NK-92 (cell line): Measurements from ENCODE around the gene PANK2.
"Not testable (repeated sequence)": the region's sequence is repeated elsewhere in the genome, so short reads cannot be mapped to it uniquely, and the experiment has no call there.

Experiments
- DNase-seq: peaks from one replicate; lab custom pipeline; 2025; ENCODE audit not compliant: unreplicated experiment; lab: John Stamatoyannopoulos, UW

Gene PANK2

DNA sequence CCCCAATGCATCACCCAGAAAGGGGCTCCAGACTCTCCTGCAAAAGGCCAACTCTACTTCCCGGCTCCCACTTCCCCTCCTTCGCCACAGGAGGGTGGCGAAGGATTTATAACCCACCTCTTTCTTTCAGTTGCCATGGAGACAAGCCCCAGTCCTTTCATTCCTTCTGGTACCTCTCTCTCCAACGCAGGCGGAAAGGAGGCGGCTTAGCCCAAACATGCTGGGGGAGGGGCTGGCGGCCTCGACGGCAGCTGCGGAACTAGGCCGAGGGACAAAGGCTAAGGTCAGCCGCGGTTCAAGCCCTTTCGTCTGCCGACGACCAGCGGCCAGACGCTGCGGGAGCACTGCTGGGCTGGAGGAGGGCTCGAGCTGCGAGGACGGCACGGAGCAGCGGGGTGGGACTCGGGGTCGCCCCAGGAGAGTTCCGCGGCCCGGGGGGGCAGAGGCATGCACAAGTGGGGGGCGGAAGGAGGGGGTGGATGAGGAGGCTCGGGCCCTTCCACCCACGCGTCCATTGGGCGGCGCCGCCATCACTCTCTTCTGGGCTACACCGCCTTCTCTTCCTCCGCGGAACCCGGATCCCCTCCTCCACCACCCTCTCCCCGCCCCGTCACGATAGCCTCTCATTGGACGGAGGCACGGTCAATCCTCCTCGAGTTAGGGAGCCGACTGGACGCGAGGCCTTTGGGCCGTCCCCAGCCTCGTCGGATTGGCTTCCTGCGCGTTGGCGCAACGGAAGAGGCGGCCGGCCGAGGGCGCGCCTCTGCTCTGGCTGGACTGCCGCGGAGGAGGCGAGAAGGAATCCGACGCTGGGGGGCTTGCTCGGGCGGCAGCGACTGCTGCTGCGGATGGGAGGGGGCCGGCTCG lies at the start of gene PANK2:
PANK2 (plus strand) TSS at position 766 of the 867 bp plus-strand sequence.
- DNase-seq = peak; percentile 82

DNA sequence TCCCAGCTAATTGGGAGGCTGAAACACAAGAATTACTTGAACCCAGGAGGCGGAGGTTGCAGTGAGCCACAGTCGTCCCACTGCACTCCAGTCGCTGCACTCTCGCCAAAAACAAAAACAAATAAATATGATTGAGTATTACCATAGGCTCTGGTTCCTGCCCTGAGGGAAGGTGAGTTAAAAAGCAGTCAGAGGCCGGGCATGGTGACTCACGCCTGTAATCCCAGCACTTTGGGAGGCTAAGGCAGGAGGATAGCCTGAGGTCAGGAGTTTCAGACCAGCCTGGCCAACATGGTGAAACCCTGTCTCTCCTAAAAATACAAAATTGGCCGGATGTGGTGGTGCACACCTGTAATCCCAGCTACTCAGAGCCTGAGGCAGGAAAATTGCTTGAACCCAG lies 49.0 kb upstream of the PANK2 start:
- DNase-seq = not testable (repeated sequence)

- no peak for DNase-seq
Observed at GRCh38 chr20:3842348-3842930, 46.7 kb upstream of the PANK2 start.

DNA sequence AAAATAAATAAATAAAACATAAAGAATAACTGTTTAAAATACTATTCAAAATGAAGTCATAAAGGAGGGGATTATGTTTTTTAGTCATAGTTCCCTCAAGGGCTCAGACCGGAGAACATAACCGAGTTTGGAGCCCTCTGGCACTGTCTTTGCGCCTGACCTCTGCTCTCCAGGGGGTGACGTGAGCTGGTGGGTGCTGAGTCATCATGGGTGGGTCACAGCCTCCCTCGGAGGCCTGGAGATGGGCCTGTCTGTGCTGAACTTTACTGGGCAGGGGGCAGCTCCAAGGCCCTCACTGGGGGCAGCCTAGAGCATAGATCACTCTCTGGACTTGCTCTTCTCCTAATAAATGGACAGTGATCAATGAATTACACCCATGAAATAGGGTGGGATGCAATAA lies 45.7 kb upstream of the PANK2 start:
- DNase-seq = no peak

DNA sequence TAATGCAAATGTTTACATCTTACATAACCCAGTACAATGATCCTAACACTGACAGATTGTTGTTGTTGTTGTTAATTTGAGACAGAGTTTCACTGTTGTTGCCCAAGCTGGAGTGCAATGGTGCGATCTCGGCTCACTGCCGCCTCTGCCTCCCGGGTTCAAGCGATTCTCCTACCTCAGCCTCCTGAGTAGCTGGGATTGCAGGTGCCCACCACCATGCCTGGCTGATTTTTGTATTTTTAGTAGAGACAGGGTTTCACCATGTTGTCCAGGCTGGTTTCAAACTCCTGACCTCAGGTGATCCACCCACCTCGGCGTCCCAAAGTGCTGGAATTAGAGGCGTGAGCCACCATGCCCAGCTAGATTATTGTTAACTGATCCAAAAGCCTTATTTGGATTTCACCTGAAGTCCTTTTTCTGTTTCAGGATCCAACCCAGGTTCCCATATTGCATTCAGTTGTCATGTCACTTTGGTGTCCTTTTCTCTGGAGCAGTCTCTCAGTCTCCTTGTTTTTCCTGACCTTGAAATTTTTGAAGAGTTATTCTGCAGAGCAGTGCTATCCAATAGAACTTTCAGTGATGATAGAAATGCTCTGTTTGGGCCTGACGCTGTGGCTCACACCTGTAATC lies 45.1 kb upstream of the PANK2 start:
- DNase-seq = not testable (repeated sequence)

DNA sequence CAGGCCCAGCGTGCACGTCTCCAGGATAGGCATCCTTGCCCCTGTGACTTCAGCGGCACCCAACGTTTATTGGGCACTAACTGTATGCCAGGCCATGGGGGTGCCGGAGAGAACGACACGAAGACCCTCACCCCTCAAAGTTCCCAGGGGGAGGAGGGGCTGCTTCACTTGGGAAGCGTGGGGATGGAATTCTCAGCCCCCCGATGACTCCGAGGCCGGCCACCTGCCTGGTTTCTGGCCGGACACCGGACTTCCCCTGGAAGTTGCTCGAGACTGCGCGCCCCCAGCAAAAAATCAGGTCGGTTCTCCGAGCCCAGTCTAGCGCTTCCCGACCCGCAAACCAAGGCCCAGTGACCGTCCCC lies 42.8 kb upstream of the PANK2 start:
- no peak for DNase-seq

- no peak for DNase-seq
Observed at GRCh38 chr20:3846740-3847428, 42.3 kb upstream of the PANK2 start, which contains the start of gene MAVS. Gene MAVS, plus strand, starts transcription at chr20:3846834. Its CDS starts 7,791 bp downstream, at chr20:3854625.

DNA sequence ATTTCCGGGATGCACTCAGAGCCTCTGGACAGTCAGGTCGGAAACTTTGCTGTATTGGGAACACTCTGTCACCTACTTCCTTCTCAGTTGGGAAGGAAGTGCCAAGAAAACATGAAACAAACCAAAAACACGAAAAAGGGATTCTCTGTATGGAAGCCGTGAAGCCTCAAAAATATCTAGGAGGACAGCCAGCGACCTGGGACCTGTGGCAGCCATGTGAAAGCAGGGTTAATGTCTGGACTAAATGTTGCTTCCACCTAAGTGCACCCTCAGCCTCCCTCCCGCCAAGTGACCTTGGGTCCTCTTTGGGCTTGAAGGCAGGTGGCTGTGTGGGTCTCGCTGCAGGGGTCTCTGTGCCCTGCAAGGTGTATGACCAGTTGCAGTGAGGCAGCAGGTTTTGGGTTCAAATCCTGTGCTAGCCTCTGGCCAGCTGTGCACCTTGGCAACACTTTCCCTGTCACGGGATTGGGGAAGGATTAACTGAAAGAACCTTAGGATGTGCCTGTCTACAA lies 41.7 kb upstream of the PANK2 start:
- DNase-seq = no peak

- DNase-seq = no peak
Observed at GRCh38 chr20:3848565-3848964, 40.6 kb upstream of the PANK2 start.

DNA sequence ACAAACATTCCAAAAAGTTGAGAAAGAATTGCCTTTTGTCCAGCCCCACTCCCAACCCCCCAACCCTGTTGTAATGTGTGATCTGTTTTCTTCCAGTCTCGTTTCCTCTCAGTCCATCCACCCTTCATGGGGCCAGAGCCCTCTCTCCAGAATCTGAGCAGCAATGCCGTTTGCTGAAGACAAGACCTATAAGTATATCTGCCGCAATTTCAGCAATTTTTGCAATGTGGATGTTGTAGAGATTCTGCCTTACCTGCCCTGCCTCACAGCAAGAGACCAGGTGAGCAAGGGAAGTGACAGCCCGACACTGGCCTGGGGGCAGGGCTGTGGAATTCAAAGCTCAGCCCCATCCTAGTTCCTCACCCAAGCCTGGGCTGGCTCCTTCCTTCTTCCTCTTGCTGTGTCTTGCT lies 34.7 kb upstream of the PANK2 start:
- no peak for DNase-seq

- DNase-seq = no peak
Observed at GRCh38 chr20:3857405-3857804, 31.8 kb upstream of the PANK2 start.

DNA sequence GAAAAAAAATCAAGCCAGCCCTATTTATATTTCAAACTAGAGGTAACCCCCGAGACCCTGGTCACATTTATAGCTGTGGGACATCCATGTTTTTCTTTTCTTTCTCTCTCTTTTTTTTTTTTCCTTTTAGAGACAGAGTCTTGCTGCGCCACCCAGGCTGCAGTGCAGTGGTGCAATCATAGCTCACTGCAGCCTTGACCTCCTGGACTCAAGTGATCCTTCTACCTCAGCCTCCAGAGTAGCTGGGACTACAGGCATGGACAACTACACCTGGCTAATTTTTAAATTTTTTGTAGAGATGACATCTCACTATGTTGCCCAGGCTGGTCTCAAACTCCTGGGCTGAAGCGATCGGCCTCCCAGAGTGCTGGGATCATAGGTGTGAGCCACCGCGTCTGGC lies 30.5 kb upstream of the PANK2 start:
- DNase-seq = no peak

DNA sequence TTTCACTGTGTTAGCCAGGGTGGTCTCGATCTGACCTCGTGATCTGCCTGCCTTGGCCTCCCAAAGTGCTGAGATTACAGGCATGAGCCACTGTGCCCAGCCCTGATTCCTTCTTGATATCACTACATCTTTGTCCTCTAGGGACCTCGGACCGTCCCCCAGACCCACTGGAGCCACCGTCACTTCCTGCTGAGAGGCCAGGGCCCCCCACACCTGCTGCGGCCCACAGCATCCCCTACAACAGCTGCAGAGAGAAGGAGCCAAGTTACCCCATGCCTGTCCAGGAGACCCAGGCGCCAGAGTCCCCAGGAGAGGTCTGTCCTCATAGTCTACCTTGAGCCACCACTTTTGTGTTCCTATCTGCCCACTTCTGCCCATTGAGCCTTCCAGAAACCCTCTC lies 28.0 kb upstream of the PANK2 start:
- no peak for DNase-seq

GRCh38 chr20:3862333-3862732 lies 26.9 kb upstream of the PANK2 start:
- DNase-seq = no peak

DNA sequence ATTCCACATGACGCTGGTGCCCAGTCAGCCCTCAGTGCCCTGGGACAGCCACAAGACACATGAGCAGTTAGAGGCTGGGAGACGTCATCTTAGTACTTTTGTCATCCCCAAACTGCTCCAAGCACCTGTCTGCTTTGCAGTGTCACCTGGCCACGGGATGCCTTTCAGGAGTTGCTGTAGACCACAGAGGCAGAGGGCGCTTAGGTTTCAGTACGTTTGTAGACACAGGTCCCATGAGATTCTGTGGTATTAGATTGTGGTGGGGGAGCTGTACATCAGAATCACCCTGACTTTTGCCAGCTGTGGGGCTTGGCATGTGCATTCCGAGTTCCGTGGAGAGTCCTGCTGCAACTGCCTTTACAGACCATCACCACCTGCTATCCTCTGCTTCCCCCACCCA lies 25.9 kb upstream of the PANK2 start:
- DNase-seq = no peak

DNA sequence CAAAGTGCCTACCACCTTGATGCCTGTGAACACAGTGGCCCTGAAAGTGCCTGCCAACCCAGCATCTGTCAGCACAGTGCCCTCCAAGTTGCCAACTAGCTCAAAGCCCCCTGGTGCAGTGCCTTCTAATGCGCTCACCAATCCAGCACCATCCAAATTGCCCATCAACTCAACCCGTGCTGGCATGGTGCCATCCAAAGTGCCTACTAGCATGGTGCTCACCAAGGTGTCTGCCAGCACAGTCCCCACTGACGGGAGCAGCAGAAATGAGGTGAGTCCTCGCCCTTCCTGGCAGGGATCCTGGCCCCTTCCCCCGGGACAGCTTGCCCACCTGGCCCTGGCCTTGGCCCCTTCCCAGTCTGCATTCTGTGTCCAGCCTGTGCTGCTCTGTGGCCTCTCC lies 24.7 kb upstream of the PANK2 start:
- no peak for DNase-seq

DNA sequence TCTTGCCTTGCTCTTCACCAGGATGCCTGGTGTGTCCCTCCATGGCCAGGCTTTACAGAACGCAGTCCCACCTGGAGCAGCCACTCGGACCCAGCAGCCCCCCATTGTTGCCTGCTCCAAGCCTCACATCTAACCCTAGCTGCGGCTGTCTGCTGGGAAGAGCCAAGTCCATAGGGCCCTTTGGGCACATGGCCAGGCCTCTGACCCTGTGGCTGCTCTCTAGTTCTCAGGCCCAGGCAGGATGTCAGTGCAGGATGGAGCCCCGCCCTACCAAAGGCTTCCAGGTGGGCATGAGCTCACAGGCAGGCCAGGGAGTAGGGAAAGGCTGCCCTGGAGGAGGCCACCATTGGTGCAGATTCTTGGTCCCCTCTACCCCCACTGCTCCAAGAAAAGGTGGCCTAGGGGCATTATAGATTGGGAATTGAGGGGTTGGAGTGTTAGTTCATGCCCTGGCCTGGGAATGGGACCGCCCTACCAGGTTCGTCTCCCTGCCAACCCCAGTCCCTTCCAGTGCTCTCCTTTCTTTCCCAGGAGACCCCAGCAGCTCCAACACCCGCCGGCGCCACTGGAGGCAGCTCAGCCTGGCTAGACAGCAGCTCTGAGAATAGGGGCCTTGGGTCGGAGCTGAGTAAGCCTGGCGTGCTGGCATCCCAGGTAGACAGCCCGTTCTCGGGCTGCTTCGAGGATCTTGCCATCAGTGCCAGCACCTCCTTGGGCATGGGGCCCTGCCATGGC lies 23.9 kb upstream of the PANK2 start:
- no peak for DNase-seq

GRCh38 chr20:3865887-3866407 lies 23.2 kb upstream of the PANK2 start:
- DNase-seq = no peak

DNA sequence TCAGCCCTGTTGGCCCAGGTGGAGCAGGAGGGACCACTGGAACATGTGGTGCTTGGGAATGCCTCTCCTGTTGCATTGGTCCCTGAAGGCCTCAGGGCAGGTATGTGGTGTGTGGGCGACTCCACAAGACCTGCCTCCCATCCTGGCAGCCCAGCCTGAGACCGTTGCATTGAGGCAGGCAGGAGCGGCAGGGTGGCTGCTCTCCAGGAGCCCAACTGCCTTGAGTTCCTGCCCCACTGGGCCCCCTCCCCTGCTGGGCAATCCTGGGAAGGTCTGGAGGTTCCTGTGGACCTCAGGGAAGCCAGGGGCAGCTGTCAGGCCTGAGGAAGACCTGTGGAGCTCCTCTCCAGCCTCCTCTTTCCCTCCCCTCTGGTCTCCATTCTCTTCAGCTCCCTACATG lies 22.7 kb upstream of the PANK2 start:
- no peak for DNase-seq

GRCh38 chr20:3867802-3868201 lies 21.4 kb upstream of the PANK2 start:
- no peak for DNase-seq
